Measurements from ENCODE around the gene ZKSCAN7. TPM values are rescaled to one million over a fixed set of nuclear protein-coding genes. Genes with fewer than 3 reads are reported as not detected.

Gene ZKSCAN7
- total and polyA plus RNA-seq, 2 experiments from 2014 or later, result 4.7 to 17.8 TPM

GRCh38 chr3:44562147-44562546, 7.2 kb downstream of the ZKSCAN7 start:
- Histone ChIP-seq H3K36me3 (ENCODE audit: insufficient read depth) (peaks cover 54% of the 10 kb centered on the region), H3K4me3 (no peak overlapping the region), H2AFZ (no peak overlapping the region), H3K9me2 (ENCODE audit: insufficient read depth) (no peaks in the 10 kb centered on the region), H3K79me2 (replicated peaks; ENCODE audit: insufficient read depth) (peaks cover 6% of the 10 kb centered on the region; the same call in 1 of the 2 replicates), H3K4me2 (no peak overlapping the region), H3K4me1 (ENCODE audit: insufficient read depth) (no peaks in the 10 kb centered on the region), H4K20me1 (replicated peaks; ENCODE audit: insufficient read depth) (peaks cover 4% of the 10 kb centered on the region; the same call in 1 of the 2 replicates), H3K27me3 (ENCODE audit: insufficient read depth) (no peaks in the 10 kb centered on the region), H3F3A (replicated peaks; ENCODE audit: low read depth) (no peaks in the 10 kb centered on the region), H3K27ac (ENCODE audit: low read depth) (no peak overlapping the region)
- H3K36me3 Mint-ChIP-seq (ENCODE audit: low read depth), result peaks cover 93% of the 10 kb centered on the region
- H3K27me3 Mint-ChIP-seq (ENCODE audit: insufficient read depth, low read depth, poor library complexity), result peaks cover 11% of the 10 kb centered on the region
- H3K9me3 Mint-ChIP-seq, result peaks cover 35% of the 10 kb centered on the region
- ATAC-seq (no peak), DNase-seq (ENCODE audit: low spot score) (no peak)
- no peaks in the 10 kb centered on the region for H3K4me1 Mint-ChIP-seq
- H3K4me3 Mint-ChIP-seq, result no peak overlapping the region
- no peak overlapping the region for H3K27ac Mint-ChIP-seq
- TF ChIP-seq CREB1 (CRISPR knock-in tag; IDR thresholded peaks at IDR 0.05; ENCODE audit: low read depth) (no peak), EZH2 (IDR thresholded peaks at IDR 0.05; ENCODE audit: low read depth, unreplicated experiment) (no peak), EZH2phosphoT487 (IDR thresholded peaks at IDR 0.05; ENCODE audit: unreplicated experiment) (no peak), JUNB (IDR thresholded peaks at IDR 0.05; ENCODE audit: unreplicated experiment) (no peak), STAT1 (IDR thresholded peaks at IDR 0.05; ENCODE audit: unreplicated experiment) (no peak), ZNF462 (CRISPR knock-in tag; IDR thresholded peaks at IDR 0.05) (no peak), CTCF (conservative IDR thresholded peaks at IDR 0.05; ENCODE audit: low read depth in 2 of 2) (no peak), NANOG (IDR thresholded peaks at IDR 0.05; ENCODE audit: borderline replicate concordance) (no peak)
